IgD-negative memory B cell (primary cell): Measurements from ENCODE around the gene MYOM3. TPM values are rescaled to one million over a fixed set of nuclear protein-coding genes. Genes with fewer than 3 reads are reported as not detected.
A peak's percentile ranks its signal among the peaks of the same experiment; 100 is the strongest.

Experiments used
- H3K27ac Mint-ChIP-seq, 3 donors: one replicate each; pipeline ENCODE4 v1.8.0; 2020 to 2022; ENCODE audit warnings: mild to moderate bottlenecking in 3 of 3, mixed read lengths in 3 of 3, moderate library complexity in 1 of 3
- H3K27me3 Mint-ChIP-seq: one replicate; pipeline ENCODE4 v1.8.0; 2021; ENCODE audit warnings: mixed read lengths
- H3K36me3 Mint-ChIP-seq: one replicate; pipeline ENCODE4 v1.8.0; 2020; ENCODE audit warnings: mild to moderate bottlenecking, mixed read lengths
- H3K4me1 Mint-ChIP-seq, 3 donors: one replicate each; pipeline ENCODE4 v1.8.0; 2020 to 2022; ENCODE audit warnings: mixed read lengths in 3 of 3, mild to moderate bottlenecking in 1 of 3
- H3K4me3 Mint-ChIP-seq, 4 donors: one replicate each; pipeline ENCODE4 v1.8.0; 2020 to 2022; ENCODE audit warnings: mild to moderate bottlenecking in 4 of 4, mixed read lengths in 4 of 4, moderate library complexity in 3 of 4
- H3K9me3 Mint-ChIP-seq, 3 donors: one replicate each; pipeline ENCODE4 v1.8.0; 2020 to 2021; ENCODE audit warnings: mixed read lengths in 3 of 3, mild to moderate bottlenecking in 1 of 3
- polyA plus RNA-seq: library from polyadenylated mRNA; unstranded; fragments of 300-500 nt; fragmentation: Illumina TruSeq; gene quantifications from one replicate; pipeline ENCODE4 v1.2.3, GENCODE V29; 2021

The MYOM3 gene
- polyA plus RNA-seq, 1 donor from 2014 or later = not detected

DNA sequence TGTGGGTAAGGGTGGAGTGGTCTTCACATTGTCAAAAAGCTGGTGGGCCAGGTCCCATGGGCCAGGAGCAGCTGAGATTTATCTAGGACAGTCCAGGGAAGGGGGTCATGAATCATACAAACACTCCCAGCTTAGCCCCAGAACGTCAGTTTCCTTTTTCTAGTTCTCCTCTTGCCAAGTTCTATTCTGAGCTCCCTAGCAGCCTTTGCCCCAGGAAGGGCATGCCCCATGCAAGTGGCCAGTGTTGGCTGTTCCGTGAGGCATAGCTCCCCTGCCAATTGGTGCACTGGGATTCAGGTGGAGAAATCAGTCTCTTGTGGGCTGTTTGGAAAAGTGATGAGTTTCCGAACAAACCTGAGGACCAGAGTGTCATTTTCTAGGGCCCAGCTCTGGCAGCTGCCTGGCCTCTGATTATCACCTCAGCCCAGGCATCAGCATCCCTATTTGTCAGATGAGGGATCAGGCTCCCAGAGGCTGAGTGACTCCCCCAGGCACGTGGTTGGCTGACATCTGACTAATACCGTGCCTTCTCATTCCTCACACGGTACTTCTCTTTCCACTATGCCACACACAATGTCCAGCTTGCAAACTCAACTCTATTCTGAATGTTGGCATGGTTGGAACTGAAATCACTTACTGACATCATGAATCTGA lies 14.2 kb upstream of the MYOM3 start:
- H3K27ac Mint-ChIP-seq = no peak overlapping the region
- peaks cover 0 to 2% (median 0%) of the 10 kb centered on the region in 3 donors for H3K4me1 Mint-ChIP-seq
- peaks cover 0 to 15% (median 3%) of the 10 kb centered on the region in 3 donors for H3K9me3 Mint-ChIP-seq
- no peak overlapping the region for H3K4me3 Mint-ChIP-seq
- H3K36me3 Mint-ChIP-seq = no peaks in the 10 kb centered on the region
- no peaks in the 10 kb centered on the region for H3K27me3 Mint-ChIP-seq

DNA sequence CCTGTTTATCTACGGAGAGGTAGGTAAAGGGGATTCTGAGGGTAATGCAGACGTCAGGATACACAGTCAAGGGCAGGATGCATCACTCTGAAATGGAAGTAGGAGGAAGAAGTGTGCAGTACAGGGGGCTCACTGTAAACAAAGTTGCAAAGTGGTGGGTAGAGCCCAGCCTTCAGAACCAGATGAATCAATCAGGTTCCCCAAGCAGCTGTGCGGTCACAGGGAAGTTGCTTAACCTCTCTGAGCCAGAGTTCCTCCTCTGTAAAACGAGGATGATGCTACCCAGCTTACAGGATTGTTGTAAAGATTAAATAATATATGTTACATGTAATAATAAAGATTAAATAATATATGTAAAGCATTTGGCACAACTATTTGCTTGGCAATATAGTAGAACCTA lies 13.5 kb upstream of the MYOM3 start:
- peaks cover 0 to 2% (median 0%) of the 10 kb centered on the region in 3 donors for H3K4me1 Mint-ChIP-seq
- H3K36me3 Mint-ChIP-seq = no peaks in the 10 kb centered on the region
- H3K4me3 Mint-ChIP-seq = no peak overlapping the region
- no peak overlapping the region for H3K27ac Mint-ChIP-seq
- peaks cover 0 to 8% (median 3%) of the 10 kb centered on the region in 3 donors for H3K9me3 Mint-ChIP-seq
- no peaks in the 10 kb centered on the region for H3K27me3 Mint-ChIP-seq

DNA sequence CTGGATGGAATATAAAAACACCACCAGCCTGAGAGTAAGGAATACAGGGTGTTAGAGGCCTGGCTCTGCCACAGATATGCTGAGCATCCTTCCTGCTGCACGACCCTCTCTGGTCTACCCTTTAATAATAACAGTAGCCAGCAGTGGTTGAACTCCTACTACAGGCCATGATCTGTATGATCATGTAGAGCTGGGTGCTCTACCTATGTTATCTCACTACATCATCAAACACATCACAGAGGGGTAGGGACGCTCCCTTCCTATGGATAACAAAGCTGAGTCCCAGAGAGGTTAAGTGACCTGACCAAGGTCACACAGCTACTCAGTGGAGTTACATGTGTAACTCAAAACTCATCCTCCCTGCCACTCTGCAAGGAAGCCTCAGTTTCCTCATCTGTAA lies 13.0 kb upstream of the MYOM3 start:
- no peaks in the 10 kb centered on the region for H3K27me3 Mint-ChIP-seq
- no peaks in the 10 kb centered on the region for H3K36me3 Mint-ChIP-seq
- no peak overlapping the region for H3K4me3 Mint-ChIP-seq
- H3K4me1 Mint-ChIP-seq = peaks cover 0 to 2% (median 0%) of the 10 kb centered on the region in 3 donors
- peaks cover 0 to 4% (median 3%) of the 10 kb centered on the region in 3 donors for H3K9me3 Mint-ChIP-seq
- no peak overlapping the region for H3K27ac Mint-ChIP-seq

DNA sequence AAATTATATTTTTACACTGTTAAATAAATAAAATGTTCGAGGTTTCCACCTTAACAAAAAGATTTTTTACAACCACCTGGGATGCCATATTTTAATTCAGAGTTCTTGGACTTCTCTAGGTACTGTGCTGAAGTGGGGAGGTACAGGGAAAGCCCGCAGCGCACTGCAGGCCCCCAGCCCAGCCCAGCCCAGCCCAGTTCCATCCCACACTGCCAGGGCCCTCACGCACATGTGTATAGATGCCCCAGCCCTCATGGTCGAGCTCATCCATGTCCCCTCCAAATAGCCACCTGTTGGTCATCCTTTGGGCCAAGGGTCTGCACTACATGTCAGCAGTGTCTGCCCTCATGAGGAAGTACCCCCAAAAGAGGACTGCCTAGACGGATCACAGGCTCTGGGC lies 11.7 kb upstream of the MYOM3 start:
- Mint-ChIP-seq H3K9me3 (no peaks in the 10 kb centered on the region), H3K4me1 (peaks cover 0 to 2% (median 0%) of the 10 kb centered on the region in 3 donors), H3K36me3 (no peaks in the 10 kb centered on the region), H3K4me3 (no peak overlapping the region), H3K27ac (no peak overlapping the region), H3K27me3 (peaks cover under 1% of the 10 kb centered on the region)

DNA sequence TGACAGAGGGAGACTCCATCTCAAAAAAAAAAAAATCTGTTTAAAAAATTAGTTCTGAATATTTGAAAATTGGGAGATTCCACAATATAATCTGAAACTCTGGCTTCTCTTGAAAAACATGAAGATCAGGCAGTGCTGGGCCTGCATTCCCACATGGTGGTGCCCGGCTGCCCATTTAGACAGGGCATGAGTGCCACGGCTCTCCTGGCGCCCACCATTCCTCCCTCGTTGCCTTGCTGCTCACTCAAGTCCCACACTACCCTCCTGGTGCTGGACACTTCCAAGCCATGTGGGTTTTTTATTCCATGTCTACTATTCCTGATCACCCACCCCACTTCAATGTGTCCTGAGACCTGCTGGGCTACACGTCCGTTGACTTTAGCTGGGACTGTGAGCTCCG lies 10.8 kb upstream of the MYOM3 start:
- no peak overlapping the region for H3K27ac Mint-ChIP-seq
- H3K4me3 Mint-ChIP-seq = no peak overlapping the region
- peaks cover 0 to 2% (median 0%) of the 10 kb centered on the region in 3 donors for H3K4me1 Mint-ChIP-seq
- H3K36me3 Mint-ChIP-seq = no peaks in the 10 kb centered on the region
- no peaks in the 10 kb centered on the region for H3K9me3 Mint-ChIP-seq
- peaks cover 5% of the 10 kb centered on the region for H3K27me3 Mint-ChIP-seq

DNA sequence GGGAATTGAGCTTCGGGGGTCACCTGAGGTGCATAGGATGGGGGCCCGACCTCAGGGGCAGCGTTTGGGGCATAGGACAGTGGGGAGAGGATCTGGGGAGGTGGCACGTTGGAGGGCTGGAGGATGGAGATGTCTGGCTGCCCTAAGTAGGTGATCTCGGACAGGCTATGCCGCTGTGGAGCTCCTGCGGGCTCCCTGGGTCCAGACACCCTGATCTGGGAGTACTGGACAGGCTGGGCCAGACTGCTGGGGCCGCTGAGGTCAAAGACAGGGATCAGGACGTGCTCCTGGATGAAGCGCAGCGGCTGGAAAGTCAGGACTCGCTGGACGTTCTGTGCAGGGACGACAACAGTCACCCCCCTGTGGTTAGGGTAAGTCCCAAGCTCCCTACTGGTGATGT lies 9.5 kb upstream of the MYOM3 start:
- Mint-ChIP-seq H3K4me3 (no peak overlapping the region), H3K4me1 (peaks cover 0 to 2% (median 0%) of the 10 kb centered on the region in 3 donors), H3K36me3 (no peaks in the 10 kb centered on the region), H3K9me3 (no peaks in the 10 kb centered on the region), H3K27ac (peak overlapping the region in 1 of 3 donors; percentile 64), H3K27me3 (peaks cover 10% of the 10 kb centered on the region)

DNA sequence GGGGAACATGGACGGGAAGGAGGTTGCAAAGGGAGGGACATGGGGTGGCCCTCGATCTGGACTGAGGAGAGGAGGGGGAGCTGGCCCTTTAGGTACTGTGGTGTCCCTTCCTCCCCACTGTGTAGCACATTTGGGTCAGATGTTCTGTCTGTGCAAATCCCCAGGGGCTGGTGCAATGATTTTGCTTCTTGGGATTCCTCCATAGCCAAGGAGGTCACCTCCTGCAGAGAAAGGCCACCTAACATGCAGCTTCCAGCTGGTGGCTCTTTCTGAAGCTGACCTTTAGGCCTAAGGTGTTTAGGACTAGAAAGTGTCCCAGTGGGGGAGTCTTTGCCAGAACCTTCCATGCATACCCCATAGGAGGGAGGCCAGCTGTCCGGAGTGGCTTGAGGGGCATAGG lies 9.0 kb upstream of the MYOM3 start:
- peaks cover 10% of the 10 kb centered on the region for H3K27me3 Mint-ChIP-seq
- no peaks in the 10 kb centered on the region for H3K9me3 Mint-ChIP-seq
- no peak overlapping the region for H3K27ac Mint-ChIP-seq
- no peak overlapping the region for H3K4me3 Mint-ChIP-seq
- no peaks in the 10 kb centered on the region for H3K36me3 Mint-ChIP-seq
- H3K4me1 Mint-ChIP-seq = peaks cover 0 to 2% (median 0%) of the 10 kb centered on the region in 3 donors

DNA sequence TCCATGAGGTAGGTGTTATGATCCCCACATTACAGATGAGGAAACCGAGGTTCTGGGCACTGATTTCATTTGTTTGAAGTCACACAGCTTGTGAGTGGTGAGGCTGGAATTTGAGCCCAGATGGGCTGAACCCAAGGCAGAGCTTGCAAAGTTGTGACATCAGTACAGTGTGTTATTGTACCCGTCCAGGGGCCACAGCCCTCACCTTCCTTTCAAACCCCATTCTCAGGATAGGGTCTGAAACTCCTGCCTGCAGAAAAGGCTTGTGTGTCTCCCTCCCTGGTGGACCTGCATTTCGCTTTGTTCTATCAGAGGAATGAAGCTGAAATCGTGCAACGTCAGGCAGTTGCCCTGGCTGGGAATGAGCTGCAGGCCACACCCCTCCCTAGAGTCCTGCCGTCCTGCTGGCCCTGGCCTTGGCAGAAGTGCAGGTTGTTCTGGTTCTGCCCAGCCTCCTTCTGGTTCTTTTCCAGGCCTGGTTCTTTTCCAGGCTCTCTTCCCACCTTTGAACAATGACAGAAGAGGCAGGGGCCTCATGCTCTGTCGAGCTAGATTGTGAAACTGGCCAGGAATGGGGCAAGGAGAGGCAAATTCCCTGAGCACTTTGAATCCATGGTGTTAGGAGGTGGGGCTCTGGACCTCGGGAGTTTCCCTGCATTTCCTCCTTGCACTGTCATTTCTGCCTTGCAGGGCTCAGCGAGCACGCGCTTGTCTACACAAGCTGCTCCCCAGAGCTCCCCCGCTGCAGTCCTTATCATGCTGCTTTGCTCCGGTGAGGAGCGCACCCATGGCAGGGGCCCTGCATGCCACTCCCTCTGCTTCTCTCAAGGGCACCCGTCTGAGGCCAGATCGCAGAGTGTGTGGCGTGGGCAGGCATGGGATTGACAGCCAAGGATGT lies 8.2 kb upstream of the MYOM3 start:
- Mint-ChIP-seq H3K4me3 (no peak overlapping the region), H3K36me3 (no peaks in the 10 kb centered on the region), H3K9me3 (no peaks in the 10 kb centered on the region), H3K27me3 (peaks cover 15% of the 10 kb centered on the region), H3K27ac (no peak overlapping the region), H3K4me1 (no peaks in the 10 kb centered on the region)

DNA sequence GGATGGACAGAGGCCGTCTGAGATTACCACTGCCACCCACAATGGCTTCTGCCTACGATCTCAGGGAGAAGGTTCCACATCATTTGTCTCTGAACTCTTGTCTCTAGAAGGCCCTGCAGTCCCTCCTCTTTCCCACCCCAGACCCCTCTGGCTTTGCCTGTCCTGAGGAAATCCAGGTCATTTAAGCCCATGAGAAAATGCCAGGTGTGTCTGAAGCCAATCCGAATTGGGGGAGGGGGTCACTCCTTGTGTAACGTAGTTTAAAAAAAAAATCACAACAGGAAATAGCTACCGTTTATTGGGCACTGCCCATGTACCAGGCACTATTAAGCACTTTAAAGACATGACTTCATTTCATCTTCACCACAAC lies 7.5 kb upstream of the MYOM3 start:
- H3K4me1 Mint-ChIP-seq = no peaks in the 10 kb centered on the region
- no peak overlapping the region for H3K27ac Mint-ChIP-seq
- no peaks in the 10 kb centered on the region for H3K9me3 Mint-ChIP-seq
- no peak overlapping the region for H3K4me3 Mint-ChIP-seq
- peaks cover 20% of the 10 kb centered on the region for H3K27me3 Mint-ChIP-seq
- H3K36me3 Mint-ChIP-seq = no peaks in the 10 kb centered on the region

DNA sequence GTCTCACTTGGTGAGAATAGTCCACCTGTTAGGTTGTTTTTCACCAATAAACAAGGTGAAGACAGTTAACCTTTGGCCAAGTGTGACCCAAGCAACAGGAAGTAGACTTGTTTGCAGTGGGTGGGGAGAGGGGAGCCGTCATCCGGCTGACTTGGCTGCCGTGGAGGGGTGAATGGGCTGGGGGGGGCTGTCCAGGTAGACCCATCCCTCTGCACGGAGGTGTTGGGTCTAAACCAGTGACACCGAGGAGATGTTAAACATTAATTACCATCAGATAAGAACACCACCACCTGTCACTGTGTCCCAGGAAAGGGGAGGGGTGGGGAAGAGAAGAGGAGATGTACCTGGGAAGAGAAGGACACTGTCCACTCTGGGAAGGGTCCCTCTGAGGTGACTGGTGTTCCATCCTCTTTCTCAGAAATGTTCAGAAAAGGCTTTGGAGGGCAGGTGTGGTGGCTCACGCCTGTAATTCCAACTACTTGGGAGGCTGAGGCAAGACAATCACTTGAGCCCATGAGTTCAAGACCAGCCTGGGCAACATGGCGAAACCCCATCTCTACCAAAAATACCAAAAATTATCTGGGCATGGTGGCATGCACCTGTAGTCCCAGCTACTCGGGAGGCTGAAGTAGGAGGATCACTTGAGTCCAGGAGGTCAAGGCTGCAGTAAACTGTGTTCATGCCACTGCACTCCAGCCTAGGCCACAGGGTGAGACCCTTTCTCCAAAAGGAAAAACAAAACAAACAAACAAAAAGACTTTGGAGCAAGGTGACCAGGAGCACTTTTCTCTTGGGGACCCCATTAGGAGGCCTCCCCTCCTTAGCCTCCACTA lies 6.7 kb upstream of the MYOM3 start:
- Mint-ChIP-seq H3K4me1 (no peaks in the 10 kb centered on the region), H3K4me3 (no peak overlapping the region), H3K9me3 (no peaks in the 10 kb centered on the region), H3K27me3 (peaks cover 23% of the 10 kb centered on the region), H3K36me3 (no peaks in the 10 kb centered on the region), H3K27ac (no peak overlapping the region)

DNA sequence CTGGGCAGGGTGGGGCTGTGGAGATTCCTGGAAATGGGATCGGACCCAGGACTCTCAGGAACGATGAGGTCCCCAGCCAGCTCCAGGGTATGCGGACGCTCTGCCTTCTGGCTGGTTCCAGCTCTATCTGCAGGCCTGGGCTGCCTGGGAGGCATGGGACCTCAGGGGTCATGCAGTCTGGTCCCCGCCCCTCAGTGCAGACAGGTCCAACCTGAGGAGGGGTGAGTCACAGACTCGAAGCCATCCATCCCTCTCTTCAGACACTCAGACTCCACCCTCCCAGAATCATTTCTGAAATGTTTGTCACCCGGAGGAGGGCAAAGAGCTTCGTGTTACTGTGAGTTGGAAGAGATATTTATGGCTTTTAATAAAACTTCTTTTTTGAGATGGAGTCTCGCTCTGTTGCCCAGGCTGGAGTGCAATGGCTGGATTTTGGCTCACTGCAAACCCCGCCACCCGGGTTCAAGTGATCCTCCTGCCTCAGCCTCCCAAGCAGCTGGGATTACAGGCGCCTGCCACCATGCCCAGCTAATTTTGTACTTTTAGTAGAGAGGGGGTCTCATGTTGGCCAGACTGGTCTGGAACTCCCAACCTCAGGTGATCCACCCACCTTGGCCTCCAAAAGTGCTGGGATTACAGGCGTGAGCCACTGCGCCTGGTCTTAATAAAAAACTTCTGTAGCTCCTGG lies 5.9 kb upstream of the MYOM3 start:
- Mint-ChIP-seq H3K9me3 (no peaks in the 10 kb centered on the region), H3K27me3 (peaks cover 29% of the 10 kb centered on the region)

DNA sequence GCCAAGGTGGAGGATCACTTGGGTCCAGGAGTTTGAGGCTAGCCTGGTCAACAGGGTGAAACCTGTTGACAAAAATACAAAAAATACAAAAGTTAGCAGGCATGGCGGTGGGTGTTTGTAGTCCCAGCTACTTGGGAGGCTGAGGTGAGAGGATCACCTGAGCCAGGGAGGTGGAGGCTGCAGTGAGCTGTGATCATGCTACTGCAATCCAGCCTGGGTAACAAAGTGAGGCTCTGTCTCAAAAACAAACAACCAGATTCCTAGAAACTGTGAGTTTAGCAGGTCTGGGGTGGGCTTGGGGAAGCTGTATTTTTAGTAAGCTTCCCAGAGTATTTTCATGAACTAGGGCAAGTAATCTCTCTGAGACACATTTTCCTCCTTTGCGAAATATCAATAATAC lies 5.2 kb upstream of the MYOM3 start:
- H3K4me1 Mint-ChIP-seq = peaks cover 0 to 4% (median 2%) of the 10 kb centered on the region in 3 donors
- no peak overlapping the region for H3K4me3 Mint-ChIP-seq
- no peaks in the 10 kb centered on the region for H3K36me3 Mint-ChIP-seq
- H3K27me3 Mint-ChIP-seq = peaks cover 29% of the 10 kb centered on the region
- no peak overlapping the region for H3K27ac Mint-ChIP-seq
- no peaks in the 10 kb centered on the region for H3K9me3 Mint-ChIP-seq

More for the DNA sequence above, 5.9 kb upstream of the MYOM3 start:
- no peak overlapping the region for H3K27ac Mint-ChIP-seq
- no peaks in the 10 kb centered on the region for H3K36me3 Mint-ChIP-seq
- no peaks in the 10 kb centered on the region for H3K4me1 Mint-ChIP-seq
- H3K4me3 Mint-ChIP-seq = no peak overlapping the region

DNA sequence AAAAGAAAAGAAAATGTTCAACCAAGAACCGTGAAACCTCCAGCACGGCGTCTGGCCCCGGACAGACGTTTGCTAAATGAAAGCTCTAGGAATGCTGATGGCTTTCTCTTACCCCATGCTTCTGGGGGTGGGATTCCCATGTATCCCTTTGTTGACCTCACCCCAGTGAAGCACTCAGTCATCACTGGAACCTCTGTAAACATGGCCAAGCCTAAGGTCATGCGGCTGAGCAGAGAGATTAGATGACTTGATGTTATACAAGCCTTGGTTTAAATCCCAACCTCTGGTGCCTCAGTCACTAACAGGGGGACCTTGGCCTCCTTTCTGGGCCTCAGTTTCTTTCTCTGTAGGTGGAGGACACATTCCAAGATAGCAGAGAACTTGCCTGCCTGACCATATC lies 2.8 kb upstream of the MYOM3 start:
- H3K4me3 Mint-ChIP-seq = no peak overlapping the region
- H3K4me1 Mint-ChIP-seq = peaks cover 0 to 4% (median 2%) of the 10 kb centered on the region in 3 donors
- no peaks in the 10 kb centered on the region for H3K9me3 Mint-ChIP-seq
- no peak overlapping the region for H3K27ac Mint-ChIP-seq
- H3K36me3 Mint-ChIP-seq = no peaks in the 10 kb centered on the region
- H3K27me3 Mint-ChIP-seq = peaks cover 36% of the 10 kb centered on the region

DNA sequence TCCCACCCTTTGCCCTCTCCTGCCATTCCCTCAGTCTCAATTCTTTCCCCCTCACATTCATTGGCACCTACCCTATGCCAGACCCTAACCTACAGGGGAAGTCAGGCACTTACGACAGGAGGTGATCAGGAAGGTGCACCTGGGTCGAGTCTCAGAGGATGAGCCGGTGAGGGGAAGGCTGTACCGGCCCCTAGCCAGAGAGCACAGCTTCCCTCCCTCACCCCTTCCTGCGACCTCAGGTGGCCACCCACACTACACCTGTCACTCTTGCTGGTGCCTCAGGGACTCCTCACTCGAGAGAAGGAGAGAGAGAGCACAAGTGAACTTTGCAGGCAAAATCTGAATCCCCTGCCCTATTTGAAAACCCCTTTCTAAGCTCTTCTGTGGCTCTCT lies 1.7 kb upstream of the MYOM3 start:
- H3K27ac Mint-ChIP-seq = no peak overlapping the region
- H3K27me3 Mint-ChIP-seq = peaks cover 35% of the 10 kb centered on the region
- H3K4me3 Mint-ChIP-seq = no peak overlapping the region
- no peaks in the 10 kb centered on the region for H3K36me3 Mint-ChIP-seq
- H3K4me1 Mint-ChIP-seq = peaks cover 0 to 4% (median 2%) of the 10 kb centered on the region in 3 donors
- H3K9me3 Mint-ChIP-seq = no peaks in the 10 kb centered on the region
